SK-N-MC (cell line): Measurements from ENCODE around the gene ATP5F1B.

Experiments used
- DNase-seq: peaks from one replicate; pipeline ENCODE4 v3.0.0-alpha.2; 2011; ENCODE audit warnings: low read depth, low spot score
- H3K27ac ChIP-seq: fragments of 200-600 bp; sonication (generic); 2 replicates; pipeline ENCODE4 v1.5.1; 2016; ENCODE audit warnings: mixed run types
- H3K36me3 ChIP-seq: fragments of 200-600 bp; sonication (generic); 2 replicates; pipeline ENCODE4 v1.6.1; 2017; ENCODE audit warnings: antibody characterized with exemption, low read length, mixed read lengths; ENCODE audit not compliant: insufficient read depth
- H3K4me3 ChIP-seq: fragments of 200-600 bp; sonication (generic); 2 replicates; pipeline ENCODE4 v1.5.1; 2016
- H3K9ac ChIP-seq: fragments of 200-600 bp; sonication (generic); 2 replicates; pipeline ENCODE4 v1.8.0; 2017; ENCODE audit warnings: mixed run types, mixed read lengths; ENCODE audit not compliant: insufficient read length
- H3K9me3 ChIP-seq: fragments of 200-600 bp; sonication (generic); 2 replicates; pipeline ENCODE4 v1.6.1; 2017; ENCODE audit warnings: low read depth, mild to moderate bottlenecking, antibody characterized with exemption, low read length, moderate library complexity, mixed read lengths
- EZH2 ChIP-seq: fragments of 200-600 bp; sonication (generic); IDR thresholded peaks from one replicate; pipeline ENCODE4 v1.6.1; 2017; ENCODE audit warnings: antibody characterized with exemption
- FOXP2 ChIP-seq: optimal IDR thresholded peaks from 2 replicates; pipeline ENCODE3; 2011; ENCODE audit warnings: mild to moderate bottlenecking, moderate library complexity; ENCODE audit not compliant: insufficient read depth; ENCODE audit errors: extremely low read length, control extremely low read depth
- POLR2AphosphoS5 ChIP-seq: IDR thresholded peaks from 2 replicates; pipeline ENCODE4 v1.6.1; 2012; ENCODE audit warnings: mild to moderate bottlenecking, low read depth, low read length, borderline replicate concordance

The ATP5F1B gene

DNA sequence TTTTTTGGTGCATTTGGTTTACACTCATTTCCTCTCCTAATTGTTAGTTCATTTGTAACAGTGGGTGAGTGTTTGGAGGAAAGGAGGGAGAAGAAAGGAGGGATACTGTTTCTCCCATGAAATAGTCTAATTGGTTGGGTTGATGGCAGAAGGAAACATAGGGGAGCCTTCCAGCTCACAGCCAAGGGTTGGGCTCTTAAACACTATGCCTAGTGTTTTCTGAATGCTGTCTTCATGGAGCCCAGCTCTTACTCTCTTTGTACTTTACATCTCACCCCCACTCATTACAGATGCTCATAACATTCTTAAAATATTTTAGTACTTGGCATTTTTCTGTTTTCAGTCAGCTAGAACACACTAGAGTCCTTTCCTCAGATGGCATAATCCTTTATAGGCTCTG lies 53.8 kb downstream of the ATP5F1B start:
- peak overlapping the region; percentile 49; the same call in 1 of the 2 replicates for H3K27ac ChIP-seq
- peaks cover 19% of the 10 kb centered on the region; the same call in 1 of the 2 replicates for H3K36me3 ChIP-seq
- DNase-seq: no peak
- H3K4me3 ChIP-seq: no peak overlapping the region
- no peaks in the 10 kb centered on the region for H3K9me3 ChIP-seq
- no peak overlapping the region for H3K9ac ChIP-seq
- TF ChIP-seq POLR2AphosphoS5 (no peak), FOXP2 (no peak), EZH2 (no peak)

DNA sequence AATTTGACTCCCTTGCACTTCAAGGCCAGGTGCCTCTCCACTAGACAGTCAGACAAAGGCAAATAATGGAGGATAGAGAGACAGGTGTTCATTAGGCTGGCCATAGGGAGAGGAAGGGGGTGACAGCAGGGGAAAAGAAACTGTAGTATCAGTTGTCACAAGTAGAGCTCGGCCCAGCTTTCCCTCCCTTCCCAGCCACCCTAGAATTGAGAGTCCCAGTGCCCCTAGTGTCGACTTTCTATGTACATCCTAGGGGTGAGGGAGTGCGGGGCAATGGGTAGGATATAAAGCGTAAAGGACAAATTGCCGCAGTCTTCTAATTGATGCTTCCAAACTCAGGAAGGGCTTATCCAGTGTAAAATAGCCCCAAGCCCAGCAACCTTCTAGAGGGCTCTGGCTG lies 54.7 kb downstream of the ATP5F1B start:
- Histone ChIP-seq H3K9ac (no peak overlapping the region), H3K9me3 (no peaks in the 10 kb centered on the region), H3K4me3 (no peak overlapping the region), H3K36me3 (peaks cover 16% of the 10 kb centered on the region; the same call in 1 of the 2 replicates), H3K27ac (no peak overlapping the region)
- TF ChIP-seq EZH2 (no peak), FOXP2 (no peak), POLR2AphosphoS5 (no peak)
- DNase-seq: no peak

DNA sequence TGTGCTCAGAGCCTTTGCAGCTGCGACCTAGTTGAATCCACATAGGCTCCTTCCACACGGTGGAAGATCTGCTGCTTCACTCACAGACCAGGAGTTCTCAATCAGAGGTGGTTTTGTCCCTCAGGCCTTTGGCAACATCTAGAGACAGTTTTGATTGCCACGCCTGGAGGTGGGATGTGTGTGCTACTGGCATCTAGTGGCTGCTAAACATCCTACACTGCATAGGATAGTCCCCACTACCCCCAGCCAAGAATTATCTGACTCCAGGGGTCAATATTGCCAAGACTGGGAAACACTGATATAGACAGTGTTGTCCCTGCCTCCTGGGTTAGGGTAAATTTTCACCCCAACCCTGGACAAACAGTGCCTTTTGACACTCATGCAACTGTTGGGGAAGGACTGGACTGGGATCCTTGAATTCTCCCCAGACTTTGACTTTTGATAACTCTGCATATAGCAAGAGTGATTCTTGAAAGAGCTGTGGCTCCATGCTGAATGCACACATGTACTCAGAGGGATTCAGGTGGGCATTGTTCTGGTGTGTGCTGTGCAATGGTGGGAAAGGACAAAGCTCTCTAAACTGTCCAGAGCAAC lies 55.5 kb downstream of the ATP5F1B start:
- H3K4me3 ChIP-seq: no peak overlapping the region
- H3K9me3 ChIP-seq: no peaks in the 10 kb centered on the region
- TF ChIP-seq POLR2AphosphoS5 (no peak), EZH2 (no peak), FOXP2 (no peak)
- no peak overlapping the region for H3K27ac ChIP-seq
- peaks cover 16% of the 10 kb centered on the region; the same call in 1 of the 2 replicates for H3K36me3 ChIP-seq
- no peak overlapping the region for H3K9ac ChIP-seq
- DNase-seq: no peak

DNA sequence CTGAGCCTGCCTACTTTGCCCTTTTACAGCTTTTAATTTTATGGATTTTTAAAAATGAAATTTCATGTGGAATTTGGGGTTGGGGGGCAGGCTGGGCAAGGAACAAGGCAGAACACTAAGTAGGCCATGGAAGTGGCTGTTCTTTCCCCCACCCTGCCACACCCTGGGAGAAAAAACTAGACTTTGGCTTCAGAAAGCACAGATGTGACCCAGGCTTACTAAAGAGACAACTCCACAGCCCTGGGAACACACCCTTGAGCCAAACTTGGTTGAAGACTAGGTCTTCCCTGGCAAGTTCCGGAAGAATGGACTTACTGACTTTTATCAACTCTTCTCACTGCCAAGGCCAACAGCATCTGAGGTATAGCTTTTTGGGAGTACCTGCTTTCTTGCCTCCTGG lies 56.0 kb downstream of the ATP5F1B start:
- H3K27ac ChIP-seq: no peak overlapping the region
- H3K36me3 ChIP-seq: peaks cover 16% of the 10 kb centered on the region; the same call in 1 of the 2 replicates
- no peak overlapping the region for H3K9ac ChIP-seq
- TF ChIP-seq FOXP2 (no peak), EZH2 (no peak)
- H3K4me3 ChIP-seq: no peak overlapping the region
- no peak for DNase-seq
- H3K9me3 ChIP-seq: no peaks in the 10 kb centered on the region
